Left lobe of liver (tissue), 2 donors: ENCODE measurements around the gene ABCA7. TPM values are rescaled to one million over a fixed set of nuclear protein-coding genes. Genes with fewer than 3 reads are reported as not detected.
"Not testable (repeated sequence)": the region's sequence is repeated elsewhere in the genome, so short reads cannot be mapped to it uniquely, and the experiment has no call there.

Experiments
- ATAC-seq: fragments of 200-7000 bp; cut with Tn5 transposase; one replicate; pipeline ENCODE4 v1.9.1; 2020; ENCODE audit warnings: mild to moderate bottlenecking, moderate library complexity
- DNase-seq: peaks from one replicate; pipeline ENCODE4 v3.0.0-alpha.2; 2020; ENCODE audit warnings: low spot score
- total RNA-seq: library from RNA; stranded (reverse); gene quantifications from one replicate; pipeline ENCODE4 v1.2.1, GENCODE V29; 2021
- donor health status: DM: no; HTN: no; CAD: no; lungs with moderate emphysema.
- donor health status: DM: no; HTN: yes; CAD: no.

Gene ABCA7
- total RNA-seq, 1 donor from 2014 or later: 10.4 TPM

DNA sequence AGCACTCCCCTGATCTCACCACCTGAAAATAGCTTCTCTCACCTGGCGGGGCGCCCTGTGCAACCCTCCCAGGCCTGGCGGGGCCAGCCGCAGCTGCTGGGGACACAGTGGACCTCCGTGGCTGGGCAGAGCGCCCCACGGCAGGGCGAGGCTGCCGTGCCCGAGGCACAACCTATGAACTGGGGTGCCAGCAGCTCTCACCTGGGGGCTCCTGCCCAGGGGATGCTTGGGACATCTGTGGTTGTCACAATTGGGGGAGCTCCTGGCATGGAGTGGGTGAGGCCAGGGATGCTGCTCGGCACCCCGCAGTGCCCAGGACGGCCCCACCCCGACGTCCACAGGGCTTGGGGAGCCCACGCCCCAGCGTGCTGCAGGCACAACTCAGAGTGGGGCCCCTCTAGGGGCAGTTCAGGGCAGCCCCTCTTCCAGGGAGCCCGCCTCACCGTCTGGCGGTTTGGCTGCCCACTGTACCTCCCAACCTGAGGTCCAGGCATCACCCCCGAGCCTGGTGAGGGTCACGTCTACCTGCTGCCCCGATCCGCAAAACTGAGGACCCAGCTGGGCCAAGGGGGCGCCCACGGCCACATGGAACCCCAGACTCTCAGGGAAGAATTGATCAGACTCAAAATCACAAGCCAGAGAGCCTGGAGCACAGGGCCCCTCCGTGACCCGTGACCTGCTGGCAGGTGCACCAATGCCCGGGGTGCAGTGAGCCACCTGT is 24.7 kb upstream of the ABCA7 start:
- DNase-seq: no peak

DNA sequence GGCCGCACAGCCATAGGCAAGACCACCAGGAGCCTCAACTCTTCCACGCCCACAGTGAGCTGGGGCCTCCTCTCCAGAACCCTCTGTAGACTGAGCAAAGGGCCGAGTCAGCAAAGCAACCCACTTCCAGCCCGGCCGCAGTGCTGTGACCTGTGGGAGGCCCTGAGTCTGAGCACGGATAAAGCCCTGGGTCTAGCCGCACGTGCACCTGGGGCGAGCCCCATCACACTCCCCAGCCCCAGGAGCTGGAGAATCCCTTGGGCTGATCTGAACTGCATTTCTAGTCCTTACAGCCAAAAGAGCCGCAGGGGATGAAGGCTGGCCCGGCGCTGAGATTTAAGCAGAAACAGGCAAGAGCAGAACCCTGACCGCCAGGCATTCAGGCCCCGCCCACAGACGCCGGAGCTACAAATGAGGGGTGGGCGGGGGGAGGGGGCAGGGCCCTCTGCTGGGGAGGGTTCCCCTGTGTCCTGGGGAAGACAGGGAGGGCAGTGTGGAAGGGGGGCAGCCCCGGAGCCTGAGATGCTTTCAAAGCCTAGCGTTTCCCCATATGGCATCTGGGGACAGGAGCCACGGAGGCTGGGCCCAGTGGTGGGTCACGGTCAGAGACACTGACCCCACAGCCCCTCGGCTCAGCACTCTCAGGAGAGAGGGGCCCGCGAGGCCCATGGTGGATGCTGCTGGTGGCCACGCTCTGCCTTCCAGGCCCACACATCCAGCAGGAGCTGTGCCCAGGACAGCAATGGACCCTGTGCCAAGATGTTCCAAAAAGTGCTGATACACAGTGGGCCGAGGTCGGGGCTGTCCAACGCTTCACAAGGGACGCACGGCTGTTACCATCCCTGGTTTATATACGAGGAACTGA is 23.9 kb upstream of the ABCA7 start:
- ATAC-seq (no peak), DNase-seq (no peak)

More for the DNA sequence above, 24.7 kb upstream of the ABCA7 start:
- ATAC-seq: no peak

DNA sequence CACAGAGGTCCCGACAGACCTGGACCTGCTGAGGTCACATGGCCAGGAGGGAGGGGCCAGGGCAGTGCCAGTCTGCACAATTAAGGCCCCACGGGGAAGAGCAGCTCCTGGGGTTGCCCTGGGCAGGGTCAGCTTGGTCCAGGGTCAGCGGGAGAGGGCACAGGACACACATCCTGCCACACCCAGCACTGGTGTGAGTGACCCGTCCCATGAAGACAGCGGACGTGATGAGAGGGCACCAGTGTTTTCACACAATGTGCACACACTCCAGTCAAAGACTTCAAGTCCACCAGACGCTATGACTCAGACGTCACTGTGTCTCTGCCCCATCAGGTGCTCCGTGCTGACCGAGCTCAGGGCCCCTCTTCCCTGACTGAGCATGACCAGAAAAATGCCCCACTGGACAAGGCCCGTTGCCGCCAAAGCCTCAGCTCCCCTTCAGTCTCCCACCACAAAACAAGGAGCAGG is 23.2 kb upstream of the ABCA7 start:
- DNase-seq (peak; percentile 84), ATAC-seq (peak; percentile 53)

DNA sequence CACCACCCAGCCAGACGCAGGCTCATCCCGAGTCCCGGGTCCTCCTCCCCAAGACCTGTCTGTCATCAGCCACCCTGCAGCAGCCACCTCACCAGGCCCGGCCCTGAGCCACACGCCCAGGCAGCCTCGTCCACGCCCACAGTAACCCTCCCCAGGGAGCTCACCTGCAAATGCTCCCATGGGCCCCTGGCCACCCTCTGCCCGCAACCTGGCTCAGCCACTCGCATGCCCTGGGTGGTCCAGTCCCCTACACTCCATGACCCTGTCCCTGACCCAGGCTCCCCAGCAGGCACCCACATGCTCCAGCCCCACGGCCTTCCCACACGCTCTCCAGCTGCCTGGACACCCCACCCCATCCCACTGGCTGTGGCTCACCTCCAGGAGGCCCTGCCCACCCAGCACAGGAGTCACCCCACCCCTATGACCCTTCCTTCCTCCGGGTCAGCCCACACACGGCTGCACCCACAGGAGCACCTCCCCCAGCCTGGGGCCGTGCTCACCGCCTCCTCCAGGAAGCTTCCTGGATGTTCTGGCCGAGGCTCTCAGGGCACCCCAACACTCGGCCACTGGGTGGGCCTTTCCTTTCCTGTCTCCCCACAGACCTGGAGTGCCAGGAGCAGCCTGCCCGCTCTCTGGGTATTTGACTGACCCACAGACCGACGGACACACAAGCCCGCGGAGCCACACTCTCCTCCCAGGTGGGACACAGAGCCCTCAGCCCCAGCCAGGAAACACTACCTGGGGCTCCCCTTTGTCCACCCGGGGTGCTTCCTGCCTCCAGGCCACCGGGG is 22.6 kb upstream of the ABCA7 start:
- DNase-seq (no peak), ATAC-seq (no peak)

DNA sequence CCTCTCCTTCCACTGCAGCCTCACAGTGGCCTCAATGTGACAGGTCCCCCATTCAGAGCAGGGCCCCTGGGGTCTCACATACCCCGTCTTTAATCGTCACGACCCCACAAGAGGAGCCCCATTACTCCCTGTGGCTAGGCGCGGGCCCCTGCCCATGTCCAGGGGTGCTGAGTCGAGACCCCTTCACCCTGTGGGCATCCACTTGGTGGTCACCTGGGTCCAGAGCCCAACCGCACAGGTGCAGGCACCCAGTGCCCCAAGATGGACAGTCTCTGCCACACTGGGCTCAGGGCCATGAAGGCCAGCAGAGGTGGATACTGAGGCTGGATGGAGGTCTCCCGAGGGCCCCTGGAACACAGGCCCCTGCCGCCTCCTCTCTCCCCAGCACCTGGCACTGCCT is 22.0 kb upstream of the ABCA7 start:
- DNase-seq: no peak
- ATAC-seq: no peak

DNA sequence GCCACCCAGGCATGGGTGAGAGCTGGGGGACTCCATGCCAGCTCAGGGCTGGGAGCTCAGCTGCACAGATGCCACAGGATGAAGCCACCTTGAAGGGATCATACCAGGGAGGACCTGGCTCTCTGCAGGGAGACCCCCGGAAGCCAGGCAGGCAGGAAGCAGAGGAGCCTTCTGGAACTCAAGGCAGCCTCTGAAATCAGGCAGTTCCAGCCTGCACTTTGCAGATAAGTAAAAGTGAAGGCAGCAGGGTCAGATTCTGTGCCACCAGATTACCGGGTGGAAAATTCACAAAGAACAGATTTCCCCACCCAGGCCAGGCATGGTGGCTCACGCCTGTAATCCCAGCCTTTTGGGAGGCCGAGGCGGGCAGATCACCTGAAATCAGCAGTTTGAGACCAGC is 21.5 kb upstream of the ABCA7 start:
- DNase-seq: no peak
- ATAC-seq: no peak

DNA sequence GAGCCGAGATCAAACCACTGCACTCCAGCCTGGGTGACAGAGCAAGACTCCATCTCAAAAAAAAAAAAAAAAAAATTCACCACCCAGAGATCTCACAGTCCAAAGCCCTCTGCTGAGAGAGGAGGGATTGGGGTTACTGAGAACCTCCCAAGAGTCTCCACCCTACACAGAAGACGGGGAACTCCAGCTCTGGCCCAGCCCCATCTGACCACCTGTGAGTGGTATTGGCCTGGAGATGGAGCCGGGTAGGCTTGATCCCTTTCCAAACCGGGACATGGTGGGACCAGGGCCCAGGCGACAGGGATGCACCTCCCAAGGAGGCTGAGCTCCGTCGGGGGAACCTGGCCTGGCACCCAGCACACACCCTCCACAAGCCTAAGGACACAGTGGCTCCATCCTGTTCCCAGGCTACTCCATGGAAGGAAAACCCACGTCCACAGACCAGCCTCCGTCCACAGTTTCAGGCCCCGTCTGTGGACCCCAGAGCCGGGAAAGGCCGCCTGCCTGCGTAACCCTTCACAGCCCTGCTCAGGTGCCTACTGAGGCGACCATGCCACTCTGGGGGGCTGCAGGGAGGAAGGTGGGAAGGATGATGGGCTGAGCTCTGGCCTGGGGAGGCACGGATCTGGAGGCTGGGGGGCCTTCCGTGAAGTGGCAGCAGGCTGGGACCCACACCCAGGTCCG is 20.8 kb upstream of the ABCA7 start:
- ATAC-seq (no peak), DNase-seq (no peak)

DNA sequence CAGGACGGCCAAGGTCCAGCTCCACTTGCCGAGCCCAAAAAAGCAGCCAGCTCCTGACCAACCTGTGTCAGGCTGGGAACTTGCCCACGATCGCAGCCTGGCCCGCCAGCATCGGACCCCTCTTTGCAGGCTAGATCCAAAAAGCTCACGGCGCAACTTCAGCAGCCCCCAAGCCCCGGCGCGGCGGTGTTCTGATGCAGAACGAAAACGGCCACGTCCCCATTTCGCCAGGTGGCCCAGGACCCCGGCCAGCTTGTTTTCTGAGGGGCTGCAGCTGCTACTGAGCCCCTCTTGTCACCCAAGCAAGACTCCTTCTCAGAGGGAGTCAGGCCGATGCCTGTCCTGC is 20.3 kb upstream of the ABCA7 start:
- no peak for DNase-seq
- no peak for ATAC-seq

DNA sequence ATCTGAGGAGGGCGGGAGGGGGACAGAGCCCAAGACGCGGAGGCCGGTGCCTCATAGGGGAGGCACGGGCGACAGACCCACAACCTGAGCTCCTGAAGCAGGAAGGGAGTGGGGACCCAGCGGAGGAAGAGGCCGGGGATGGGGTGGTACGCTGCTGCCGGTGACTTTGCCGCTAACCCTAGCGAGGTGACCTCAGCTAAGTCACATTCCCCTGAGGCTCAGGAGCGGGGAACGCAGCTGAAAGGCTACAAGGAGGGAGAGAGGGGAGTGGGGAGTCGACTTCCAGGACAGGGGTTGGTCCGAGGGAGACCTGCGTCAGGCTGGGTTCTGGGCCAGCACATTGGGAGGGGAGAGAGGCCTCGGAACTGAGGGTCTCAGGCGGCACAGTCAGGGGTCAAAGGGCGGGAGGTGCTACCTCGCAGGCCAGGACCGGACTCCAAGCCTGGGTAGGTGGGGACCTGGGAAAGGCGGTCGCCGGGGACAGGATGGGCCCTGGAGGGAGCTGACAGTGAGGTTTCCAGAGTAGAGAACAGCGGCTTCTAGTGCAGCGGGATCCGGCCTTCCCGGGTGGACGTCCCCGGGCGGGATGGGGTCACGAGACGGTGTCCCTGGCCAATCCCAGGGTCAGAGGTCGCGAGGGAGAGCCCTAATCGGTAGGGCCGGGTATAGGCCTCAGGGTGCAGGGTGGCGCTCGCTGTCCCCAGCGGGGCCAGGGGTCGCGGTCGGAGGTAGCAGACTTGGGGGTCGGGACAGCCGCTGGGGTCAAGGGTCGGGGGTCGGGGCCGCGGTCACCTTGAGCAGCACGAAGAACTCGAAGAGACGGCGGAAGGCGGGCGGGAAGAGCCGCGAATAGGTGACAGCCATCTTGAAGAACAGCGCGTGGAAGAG is 19.7 kb upstream of the ABCA7 start:
- peak; percentile 33 for ATAC-seq

DNA sequence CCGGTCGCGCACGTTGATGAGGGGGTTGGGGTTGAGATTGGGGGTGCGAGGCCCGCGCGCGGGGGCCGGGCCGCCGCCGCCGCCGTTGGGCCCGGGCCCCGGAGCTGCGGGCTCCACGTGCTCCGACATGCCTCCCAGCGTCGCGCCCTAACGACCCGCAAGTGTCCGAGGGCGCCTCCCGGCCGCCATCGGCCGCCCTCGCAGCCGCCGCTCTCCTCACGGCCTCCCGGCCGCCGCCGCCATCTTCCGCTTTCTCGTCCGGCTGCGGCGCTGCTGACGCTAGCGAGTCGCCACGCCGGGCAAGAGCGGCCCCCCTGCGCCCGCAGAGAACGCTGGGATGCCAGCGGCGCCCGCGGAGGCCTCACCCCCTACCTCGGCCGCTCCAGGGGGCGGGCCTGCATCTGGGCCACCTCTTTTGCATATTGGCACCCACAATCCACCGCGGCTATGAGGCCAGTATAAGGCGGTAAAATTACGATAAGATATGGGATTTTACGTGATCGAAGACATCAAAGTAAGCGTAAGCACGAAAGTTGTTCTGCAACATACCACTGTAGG is 19.0 kb upstream of the ABCA7 start, which contains the start of gene TMEM259:
TSS of gene TMEM259 (minus strand) at position 256 of the 558 bp plus-strand sequence. CDS start at position 129, 127 bp downstream.
- DNase-seq (peak; percentile 97), ATAC-seq (peak; percentile 88)

More for the DNA sequence above, 19.7 kb upstream of the ABCA7 start:
- DNase-seq: peak; percentile 74

DNA sequence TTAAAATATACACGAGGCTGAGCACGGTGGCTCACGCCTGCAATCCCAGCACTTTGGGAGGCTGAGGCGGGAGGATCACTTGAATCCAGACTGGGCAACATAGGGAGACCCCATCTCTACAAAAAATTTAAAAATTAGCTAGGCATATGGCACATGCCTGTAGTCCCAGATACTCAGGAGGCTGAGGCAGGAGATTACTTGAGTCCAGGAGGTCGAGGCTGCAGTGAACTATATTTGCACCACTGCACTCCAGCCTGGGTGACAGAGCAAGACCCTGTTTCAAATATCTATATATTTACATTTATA is 16.1 kb upstream of the ABCA7 start:
- not testable (repeated sequence) for DNase-seq, ATAC-seq

DNA sequence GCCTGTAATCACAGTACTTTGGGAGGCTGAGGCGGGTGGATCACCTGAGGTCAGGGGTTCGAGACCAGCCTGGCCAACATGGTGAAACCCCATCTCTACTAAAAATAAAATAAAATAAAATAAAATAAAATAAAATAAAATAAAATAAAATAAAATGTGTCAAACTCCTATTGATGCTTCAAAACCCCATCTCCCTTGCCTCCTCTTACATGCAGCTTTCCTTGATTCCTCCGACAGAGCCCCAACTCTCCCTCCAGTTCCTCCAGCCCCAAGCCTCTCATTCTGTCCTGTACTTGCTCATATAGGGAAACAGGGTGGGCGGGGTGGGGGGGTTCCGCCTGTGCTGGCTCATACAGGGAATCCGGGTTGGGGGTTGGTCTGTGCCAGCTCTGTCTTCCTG is 14.8 kb upstream of the ABCA7 start:
- not testable (repeated sequence) for ATAC-seq, DNase-seq

DNA sequence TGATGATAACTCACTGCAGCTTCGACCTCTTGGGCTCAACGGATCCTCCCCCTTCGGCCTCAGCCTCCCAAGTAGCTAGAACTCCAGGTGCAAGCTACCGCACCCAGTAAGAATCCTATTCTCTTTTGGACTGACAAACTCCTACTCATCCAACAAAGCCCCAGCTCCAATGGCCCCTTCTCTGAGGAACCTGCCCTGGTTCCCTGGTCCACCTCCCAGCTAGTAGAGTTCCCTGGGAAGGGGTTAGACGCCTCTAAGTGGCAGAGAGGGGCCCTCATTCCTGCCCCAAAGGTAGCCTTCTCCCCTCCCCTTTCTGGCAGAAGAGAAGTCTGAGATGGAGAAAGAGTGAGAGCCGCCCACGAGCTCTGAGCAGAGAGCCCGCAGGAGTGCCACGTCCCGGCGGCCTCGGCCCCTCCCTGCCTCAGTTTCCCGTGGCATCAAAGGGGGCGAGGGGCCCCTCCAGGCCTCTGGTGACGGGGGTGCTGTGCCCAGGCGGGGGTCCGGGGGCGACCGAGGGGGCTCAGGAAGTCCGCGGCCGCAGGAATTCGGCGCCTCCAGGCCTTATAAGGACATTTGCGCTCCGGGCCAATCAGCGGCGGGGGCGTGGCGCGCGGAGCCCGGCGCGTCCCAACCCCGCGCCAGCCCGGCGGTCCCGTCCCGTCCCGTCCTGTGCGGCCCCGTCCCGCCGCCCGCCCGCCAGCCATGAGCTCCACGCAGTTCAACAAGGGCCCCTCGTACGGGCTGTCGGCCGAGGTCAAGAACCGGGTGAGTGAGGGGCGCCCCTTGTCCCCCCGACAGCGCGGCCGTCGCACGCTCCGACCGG is 13.7 kb upstream of the ABCA7 start, which contains the start of gene CNN2:
TSS of gene CNN2 (plus strand) at position 649 of the 823 bp plus-strand sequence. CDS start at position 703, 54 bp downstream.
- DNase-seq (peak; percentile 87), ATAC-seq (peak; percentile 85)

DNA sequence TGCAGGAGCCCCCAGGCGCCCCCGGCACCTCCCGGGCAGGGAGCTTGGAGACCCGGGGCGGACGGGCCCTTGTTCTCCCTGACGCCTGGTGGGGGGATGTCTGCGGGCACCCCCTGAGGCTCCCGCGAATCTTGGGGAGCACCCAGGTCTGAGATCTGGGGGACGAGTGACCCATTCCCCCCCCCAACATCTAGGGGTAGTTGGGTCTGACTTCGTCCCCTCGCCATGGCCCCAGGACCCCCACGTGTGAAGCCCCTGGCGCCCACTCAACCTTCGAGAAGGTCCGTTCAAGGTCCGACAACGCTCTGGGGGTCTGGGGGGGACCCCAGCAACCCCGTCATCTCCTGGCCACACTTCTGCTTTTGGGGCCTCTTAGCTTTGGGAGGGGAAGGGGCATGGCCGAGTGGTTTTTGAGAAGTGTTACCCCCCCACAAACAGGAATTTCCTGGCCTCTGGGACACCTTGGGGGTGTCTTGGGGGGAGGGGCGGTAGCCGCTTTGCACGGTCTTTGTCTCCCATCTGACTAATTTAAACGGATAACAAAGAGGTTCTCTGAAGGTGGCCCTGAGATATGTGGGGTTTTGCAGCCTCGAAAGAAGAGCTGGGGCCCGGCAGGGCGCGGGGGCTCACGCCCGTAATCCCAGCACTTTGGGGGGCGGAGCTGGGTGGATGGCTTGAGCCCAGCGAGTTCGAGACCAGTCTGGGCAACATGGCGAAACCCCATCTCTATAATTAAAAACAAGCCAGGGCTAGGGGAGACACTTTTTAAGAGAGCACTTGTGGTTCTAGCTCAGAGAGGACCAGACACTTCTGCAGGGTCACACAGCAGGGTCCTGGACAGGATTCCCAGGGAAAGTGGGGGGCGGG is 12.9 kb upstream of the ABCA7 start:
- DNase-seq (no peak), ATAC-seq (peak; percentile 11)

DNA sequence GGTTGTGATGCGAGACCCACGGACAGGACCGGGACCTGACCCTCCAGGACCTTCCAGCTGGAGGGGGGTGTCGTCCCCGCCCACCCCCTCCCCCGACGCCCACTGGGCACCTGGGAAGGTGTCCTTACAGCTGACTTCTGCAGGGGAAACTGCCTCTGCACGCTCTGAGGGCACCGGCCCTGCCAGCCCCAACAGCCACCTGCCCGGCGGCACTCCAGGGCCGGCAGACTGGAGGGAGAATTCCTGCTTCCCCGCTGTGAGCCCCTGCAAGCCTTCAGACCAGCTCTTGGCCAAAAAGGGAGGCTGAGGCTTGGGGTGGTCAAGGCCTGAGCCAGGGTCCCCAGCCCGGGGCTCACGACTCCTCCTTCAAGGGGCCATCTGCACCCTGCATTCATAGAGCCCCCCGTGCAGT is 12.3 kb upstream of the ABCA7 start:
- no peak for DNase-seq
- ATAC-seq: peak; percentile 5

DNA sequence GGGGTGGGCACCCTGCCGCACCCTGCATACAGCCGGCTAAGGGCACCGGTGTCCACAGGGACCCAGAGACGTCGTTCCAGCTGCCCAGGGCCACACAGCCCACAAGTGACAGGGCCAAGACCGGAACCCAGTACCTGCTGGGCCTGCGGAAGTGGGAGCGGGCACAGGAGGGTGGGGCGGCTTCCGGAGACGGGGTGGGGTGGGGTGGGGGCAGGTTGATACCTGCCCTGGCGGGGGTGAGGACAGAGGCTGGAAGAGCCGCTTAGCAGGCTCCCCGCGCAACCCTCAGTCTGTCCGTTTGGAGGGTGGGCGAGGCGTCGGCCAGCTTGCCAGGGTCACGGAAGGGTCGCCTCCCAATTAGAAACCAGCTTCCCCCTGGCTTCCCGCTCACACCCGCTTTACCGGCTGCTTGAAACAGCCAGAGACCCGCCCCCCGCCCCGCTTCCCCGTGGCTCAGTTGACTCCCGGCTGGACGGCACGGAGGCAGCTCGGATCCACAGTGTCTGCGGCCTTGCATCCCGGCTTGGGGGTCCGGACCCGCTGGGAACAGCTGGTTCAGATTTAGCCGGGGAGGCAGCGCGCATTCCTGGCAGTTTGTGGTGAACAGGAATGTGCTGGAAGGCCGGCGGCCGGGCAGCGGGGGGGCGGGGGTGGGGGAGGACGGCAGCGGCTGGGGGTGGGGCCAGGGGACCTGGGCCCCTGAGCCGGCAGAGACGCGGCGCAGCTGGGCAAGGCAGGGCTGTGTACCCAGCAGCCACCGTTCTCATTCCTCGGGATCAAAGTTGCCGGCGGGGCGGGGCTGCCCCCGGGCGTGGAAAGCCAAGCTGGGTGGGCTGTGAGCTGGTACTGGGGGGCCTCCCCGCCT is 11.6 kb upstream of the ABCA7 start:
- DNase-seq: no peak
- peak; percentile 16 for ATAC-seq
